Thyroid gland (tissue), 4 donors: ENCODE data around the gene MS4A12.

Source experiments
- CTCF ChIP-seq, 6 experiments: fragments of 200-600 bp in 3 of 6; fragments of 450-650 bp in 3 of 6; sonication (generic) in 3 of 6; IDR thresholded peaks; one replicate each; pipeline ENCODE4 v1.5.1; 2016 to 2019; ENCODE audit warnings: antibody characterized with exemption in 6 of 6, mild to moderate bottlenecking in 2 of 6, inconsistent platforms in 1 of 6, moderate library complexity in 1 of 6
- POLR2A ChIP-seq, 2 donors: fragments of 450-650 bp; IDR thresholded peaks; one replicate each; pipeline ENCODE4 v1.6.1; 2017; ENCODE audit warnings: antibody characterized with exemption in 2 of 2, mild to moderate bottlenecking in 2 of 2, moderate library complexity in 1 of 2

- TF ChIP-seq POLR2A (IDR thresholded peaks at IDR 0.05) (no peak), CTCF (IDR thresholded peaks at IDR 0.05) (no peak)
Observed at GRCh38 chr11:60469723-60470122, 22.9 kb upstream of the MS4A12 start.
